HCT116 (cell line): ENCODE measurements around the gene LACRT.

Experiments used
- SP1 ChIP-seq: IDR thresholded peaks from 2 replicates; pipeline ENCODE4 v1.6.1; 2012; ENCODE audit warnings: low read depth
- TF ChIP-seq, protein P1 (sequence below), 3 experiments: fragments of 200-600 bp in 1 of 3; sonication (generic) in 1 of 3; IDR thresholded peaks in 2 of 3; conservative IDR thresholded peaks in 1 of 3; 2 replicates each; pipeline ENCODE4 v1.5.1; 2012 to 2017; ENCODE audit warnings: low read depth in 2 of 3, low read length in 2 of 3, antibody characterized with exemption in 1 of 3, borderline replicate concordance in 1 of 3, control low read depth in 1 of 3, mild to moderate bottlenecking in 1 of 3, mixed read lengths in 1 of 3, mixed run types in 1 of 3, moderate library complexity in 1 of 3; ENCODE audit not compliant: insufficient read depth in 1 of 3

DNA sequence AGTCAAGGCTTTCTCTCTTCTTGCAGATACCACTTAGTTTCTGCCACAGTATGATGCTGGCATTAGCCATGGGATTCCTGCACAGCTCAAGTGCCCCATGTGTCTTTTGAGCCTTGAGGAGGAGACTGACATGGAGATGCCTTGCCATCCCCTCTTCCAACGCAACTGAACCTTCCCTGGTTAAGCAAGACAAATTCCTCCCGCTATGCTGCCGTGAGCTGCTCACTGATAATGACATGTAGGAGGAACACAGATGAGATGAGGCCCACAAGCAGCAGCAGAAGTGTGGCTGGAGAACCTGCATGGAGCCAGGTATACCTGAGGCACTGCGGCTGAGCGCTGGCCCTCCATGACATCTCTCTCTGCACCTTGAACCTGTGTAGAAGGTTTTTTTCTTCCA lies 30.8 kb downstream of the LACRT start:
- TF ChIP-seq SP1, result no peak
- TF ChIP-seq, protein P1, sequence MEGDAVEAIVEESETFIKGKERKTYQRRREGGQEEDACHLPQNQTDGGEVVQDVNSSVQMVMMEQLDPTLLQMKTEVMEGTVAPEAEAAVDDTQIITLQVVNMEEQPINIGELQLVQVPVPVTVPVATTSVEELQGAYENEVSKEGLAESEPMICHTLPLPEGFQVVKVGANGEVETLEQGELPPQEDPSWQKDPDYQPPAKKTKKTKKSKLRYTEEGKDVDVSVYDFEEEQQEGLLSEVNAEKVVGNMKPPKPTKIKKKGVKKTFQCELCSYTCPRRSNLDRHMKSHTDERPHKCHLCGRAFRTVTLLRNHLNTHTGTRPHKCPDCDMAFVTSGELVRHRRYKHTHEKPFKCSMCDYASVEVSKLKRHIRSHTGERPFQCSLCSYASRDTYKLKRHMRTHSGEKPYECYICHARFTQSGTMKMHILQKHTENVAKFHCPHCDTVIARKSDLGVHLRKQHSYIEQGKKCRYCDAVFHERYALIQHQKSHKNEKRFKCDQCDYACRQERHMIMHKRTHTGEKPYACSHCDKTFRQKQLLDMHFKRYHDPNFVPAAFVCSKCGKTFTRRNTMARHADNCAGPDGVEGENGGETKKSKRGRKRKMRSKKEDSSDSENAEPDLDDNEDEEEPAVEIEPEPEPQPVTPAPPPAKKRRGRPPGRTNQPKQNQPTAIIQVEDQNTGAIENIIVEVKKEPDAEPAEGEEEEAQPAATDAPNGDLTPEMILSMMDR (IDR thresholded peaks at IDR 0.05 in 2 of 3, conservative IDR thresholded peaks at IDR 0.05 in 1 of 3; ENCODE audit: borderline replicate concordance in 1 of 3, insufficient read depth in 1 of 3, low read depth in 2 of 3, low read length in 2 of 3), result no peak
